Upper lobe of right lung (tissue), 1 donor: ENCODE data around the gene AGAP6. TPM values are rescaled to one million over a fixed set of nuclear protein-coding genes. Genes with fewer than 3 reads are reported as not detected.
"Not testable (repeated sequence)": the region's sequence is repeated elsewhere in the genome, so short reads cannot be mapped to it uniquely, and the experiment has no call there.

Experiments
- ATAC-seq: fragments of 200-7000 bp; cut with Tn5 transposase; one replicate; pipeline ENCODE4 v1.9.1; 2020; ENCODE audit warnings: mild to moderate bottlenecking, moderate library complexity
- DNase-seq: peaks from one replicate; pipeline ENCODE4 v3.0.0-alpha.2; 2020
- H3K27ac ChIP-seq: fragments of 200-600 bp; one replicate; pipeline ENCODE4 v1.8.0; 2022
- H3K27me3 ChIP-seq: fragments of 200-600 bp; one replicate; pipeline ENCODE4 v1.8.0; 2022; ENCODE audit warnings: mild to moderate bottlenecking
- H3K36me3 ChIP-seq: fragments of 200-600 bp; one replicate; pipeline ENCODE4 v1.8.0; 2022
- H3K4me1 ChIP-seq: fragments of 200-600 bp; one replicate; pipeline ENCODE4 v1.8.0; 2022
- H3K4me3 ChIP-seq: fragments of 200-600 bp; one replicate; pipeline ENCODE4 v1.8.0; 2022; ENCODE audit warnings: mild to moderate bottlenecking
- H3K9me3 ChIP-seq: fragments of 200-600 bp; one replicate; pipeline ENCODE4 v1.8.0; 2022
- intact Hi-C: fragments of 100-400 bp; cut with DNase I; formaldehyde crosslinking; loops from one replicate; pipeline ENCODE4 v1.11.0; 2022
- long read RNA-seq: library from polyadenylated mRNA; unstranded; transcript quantifications from one replicate; pipeline ENCODE4 v2.0.0, GENCODE V29; 2021
- total RNA-seq: library from RNA; stranded (reverse); fragmentation: NEBNext Ultra II Directional; extraction: Animal tissue kit (Norgen Biotek cat#: 25700); gene quantifications from one replicate; pipeline ENCODE4 v1.2.1, GENCODE V29; 2021
- donor health status: DM: no; HTN: yes; CAD: no; lungs with severe emphysema.

Gene AGAP6
- total RNA-seq = 15.7 TPM
- long read RNA-seq, partial matches to known transcripts = 6 of 13 reads
- long read RNA-seq, other reads (novel, unspliced or antisense) = 6 of 13 reads

DNA sequence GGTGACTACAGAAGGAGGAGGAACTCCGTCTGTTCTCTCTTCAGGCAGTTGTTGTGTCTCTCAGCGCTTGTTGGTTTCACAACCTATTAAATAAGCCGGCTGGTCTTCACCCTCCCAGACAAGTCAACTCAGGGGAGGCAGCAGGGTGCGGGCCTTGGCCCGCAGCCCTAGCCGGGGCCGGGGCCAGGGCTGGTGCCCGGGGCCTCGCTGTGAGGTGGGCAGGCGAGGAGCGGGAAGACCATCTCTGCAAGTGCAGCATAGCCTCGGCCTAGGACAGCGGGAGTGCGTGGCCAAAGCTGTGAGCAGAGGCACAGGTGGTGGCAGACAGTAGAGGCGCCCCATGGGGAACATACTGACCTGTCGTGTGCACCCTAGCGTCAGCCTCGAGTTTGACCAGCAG, at the start of gene AGAP6:
AGAP6 (plus strand) TSS at position 31 of the 400 bp plus-strand sequence; CDS start at position 341, 310 bp downstream.
- intact Hi-C loops, DNase-seq, H3K4me3 ChIP-seq, H3K27me3 ChIP-seq, H3K36me3 ChIP-seq, ATAC-seq, H3K4me1 ChIP-seq, H3K27ac ChIP-seq, H3K9me3 ChIP-seq: not testable (repeated sequence)

DNA sequence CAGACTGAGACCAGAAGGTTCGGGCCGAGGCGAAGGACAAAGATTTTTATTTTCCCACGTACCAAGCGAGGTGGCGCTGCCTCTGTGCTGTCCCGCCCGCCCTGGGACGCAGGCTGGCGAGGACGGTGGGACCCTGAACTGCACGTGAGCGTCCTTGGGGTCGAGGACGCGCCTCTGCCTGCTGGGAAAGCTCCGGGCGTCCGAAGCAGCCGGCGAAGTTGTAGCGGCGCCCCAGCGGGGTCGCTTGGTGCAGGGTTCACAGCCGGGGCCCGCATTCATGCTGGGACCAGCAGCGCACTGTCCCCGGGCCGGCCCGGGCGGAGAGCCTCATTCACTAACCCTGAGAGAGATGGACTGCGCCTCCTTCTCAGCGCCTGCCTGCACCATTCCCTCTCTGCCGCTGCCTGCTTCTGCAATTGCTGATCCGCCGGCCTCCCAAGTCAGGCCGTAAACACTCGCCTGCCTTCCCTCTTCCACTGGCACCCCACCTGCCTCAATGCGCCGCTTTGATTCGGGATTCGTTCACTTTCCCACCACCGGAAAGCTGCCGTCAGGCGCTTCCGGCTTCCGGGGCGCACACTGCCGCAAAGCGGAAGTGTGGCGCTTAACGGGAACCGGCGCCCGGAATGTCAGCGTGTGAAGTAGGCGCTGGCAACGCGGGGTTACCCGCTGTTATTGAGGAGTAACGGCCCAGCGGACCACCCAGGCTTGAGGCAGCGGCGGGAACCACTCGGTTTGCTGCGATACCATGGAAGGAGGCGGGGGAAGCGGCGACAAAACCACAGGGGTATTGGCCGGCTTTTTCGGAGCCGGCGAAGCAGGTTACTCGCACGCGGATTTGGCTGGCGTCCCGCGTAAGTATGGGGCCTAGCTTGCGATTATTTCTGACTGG, 46.5 kb upstream of the AGAP6 start, which contains the start of the genes PARG and TIMM23B:
PARG (minus strand) TSS at position 581 of the 892 bp plus-strand sequence; CDS start at position 279, 302 bp downstream.
TIMM23B (plus strand) TSS at position 607 of the 892 bp plus-strand sequence; CDS start at position 749, 142 bp downstream.
- DNase-seq (peak; percentile 91), ATAC-seq (peak; percentile 98)
- peak within 1 kb of the TSS; percentile 84 for H3K4me3 ChIP-seq
- H3K9me3 ChIP-seq, intact Hi-C loops, H3K27me3 ChIP-seq, H3K36me3 ChIP-seq: not testable (repeated sequence)
- peak within 1 kb of the TSS; percentile 75 for H3K27ac ChIP-seq
- peaks cover 15% of the 10 kb centered on the region for H3K4me1 ChIP-seq

DNA sequence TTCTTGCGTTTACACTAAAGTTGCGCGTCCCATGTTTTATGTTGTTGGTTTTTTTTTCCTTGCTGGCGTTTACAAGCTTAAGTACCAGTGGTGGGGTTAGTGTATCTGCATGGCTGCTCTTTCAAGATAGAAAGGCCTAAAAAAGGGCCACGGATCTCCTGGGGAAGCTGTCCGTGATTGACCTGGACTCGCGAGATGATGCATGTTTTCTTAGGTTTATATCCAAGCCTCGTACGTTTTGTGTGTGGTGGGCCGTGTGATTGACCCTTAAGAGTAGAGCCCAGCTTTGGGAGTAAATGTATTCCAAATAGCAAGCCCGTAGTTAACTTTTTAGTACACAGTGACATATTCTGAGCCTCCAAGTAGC, 45.9 kb upstream of the AGAP6 start:
- ATAC-seq = peak; percentile 5
- H3K27me3 ChIP-seq, DNase-seq, intact Hi-C loops, H3K36me3 ChIP-seq, H3K9me3 ChIP-seq: not testable (repeated sequence)
- Histone ChIP-seq H3K27ac (peak overlapping the region; percentile 75), H3K4me1 (peaks cover 15% of the 10 kb centered on the region), H3K4me3 (peak overlapping the region; percentile 84)

DNA sequence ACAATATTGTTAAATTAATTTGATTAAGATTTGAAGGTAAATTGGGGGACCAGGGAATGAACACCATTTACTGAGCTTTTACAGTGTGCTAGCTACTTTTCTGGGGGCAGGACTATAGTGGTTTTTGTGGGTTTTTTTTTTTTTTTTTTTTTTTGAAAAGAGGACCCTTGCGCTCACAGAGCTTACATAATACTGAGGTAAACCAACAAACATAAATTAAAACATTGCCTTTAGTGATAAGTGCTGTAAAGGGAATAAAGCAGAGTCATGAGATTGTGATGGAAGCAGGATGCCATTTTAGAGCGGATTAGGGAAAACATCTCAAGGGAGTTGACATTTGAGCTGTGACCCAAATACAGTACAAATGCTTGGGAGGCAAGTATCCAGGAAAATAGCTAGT, 44.6 kb upstream of the AGAP6 start:
- H3K4me3 ChIP-seq, H3K36me3 ChIP-seq, H3K27ac ChIP-seq, ATAC-seq, DNase-seq, H3K27me3 ChIP-seq, intact Hi-C loops, H3K9me3 ChIP-seq: not testable (repeated sequence)
- H3K4me1 ChIP-seq = peaks cover 15% of the 10 kb centered on the region

DNA sequence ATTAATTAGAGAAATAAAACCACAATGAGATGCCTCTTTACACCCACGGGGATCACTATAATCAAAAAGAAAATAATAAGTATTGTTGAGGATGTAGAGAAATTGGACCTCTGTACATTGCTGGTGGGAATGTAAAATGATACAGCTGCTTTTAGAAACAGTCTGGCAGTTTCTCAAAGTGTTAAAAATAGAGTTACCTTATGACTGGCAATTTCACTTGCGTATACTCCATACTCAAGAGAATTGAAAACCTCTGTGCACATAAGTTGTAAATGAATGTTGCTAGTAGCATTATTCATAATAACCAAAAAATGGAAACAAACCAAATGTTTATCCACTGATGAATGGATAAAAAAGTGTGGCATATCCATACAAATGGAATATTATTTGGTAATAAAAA, 40.1 kb upstream of the AGAP6 start:
- intact Hi-C loops, H3K4me1 ChIP-seq, ATAC-seq, H3K9me3 ChIP-seq, DNase-seq, H3K36me3 ChIP-seq, H3K4me3 ChIP-seq, H3K27ac ChIP-seq, H3K27me3 ChIP-seq: not testable (repeated sequence)

DNA sequence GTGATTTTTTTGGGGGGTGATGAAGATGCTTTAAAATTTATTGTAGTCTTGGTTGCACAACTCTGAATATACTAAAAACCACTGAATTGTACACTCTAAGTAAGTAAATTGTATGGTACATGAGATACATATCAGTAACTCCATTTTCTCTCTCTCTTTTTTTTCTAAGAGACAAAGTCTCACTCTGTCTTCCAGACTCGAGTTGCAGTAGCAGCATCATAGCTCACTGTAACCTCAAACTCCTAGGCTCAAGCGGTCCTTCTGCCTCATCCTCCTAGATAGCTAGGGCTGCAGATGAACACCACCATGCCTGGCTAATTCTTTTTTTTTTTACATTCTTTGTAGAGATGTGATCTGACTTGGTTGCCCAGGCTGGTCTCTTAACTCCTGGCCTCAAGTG, 39.5 kb upstream of the AGAP6 start:
- ATAC-seq, H3K27ac ChIP-seq, H3K9me3 ChIP-seq, DNase-seq, H3K27me3 ChIP-seq, H3K4me3 ChIP-seq, H3K4me1 ChIP-seq, intact Hi-C loops, H3K36me3 ChIP-seq: not testable (repeated sequence)

DNA sequence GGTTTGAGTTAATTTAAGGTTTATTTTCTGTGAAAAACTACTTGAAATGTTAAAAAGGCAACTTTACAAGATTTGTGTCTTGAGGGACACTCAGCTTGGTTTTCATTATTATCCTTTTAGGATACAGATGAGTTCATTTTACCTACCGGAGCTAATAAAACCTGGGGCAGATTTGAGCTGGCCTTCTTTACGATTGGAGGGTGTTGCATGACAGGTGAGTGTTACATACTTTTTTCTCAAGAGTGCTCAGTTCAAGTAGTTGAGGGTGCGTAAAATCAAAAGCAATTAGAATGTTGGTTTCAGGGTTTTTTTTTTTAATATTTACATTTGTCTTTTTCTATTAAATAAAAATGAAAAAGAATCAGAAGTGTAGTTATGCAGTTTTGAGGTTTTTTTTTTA, 36.2 kb upstream of the AGAP6 start:
- DNase-seq, H3K9me3 ChIP-seq, H3K4me1 ChIP-seq, H3K27ac ChIP-seq, H3K4me3 ChIP-seq, ATAC-seq, intact Hi-C loops, H3K27me3 ChIP-seq: not testable (repeated sequence)
- H3K36me3 ChIP-seq = peaks cover 18% of the 10 kb centered on the region

DNA sequence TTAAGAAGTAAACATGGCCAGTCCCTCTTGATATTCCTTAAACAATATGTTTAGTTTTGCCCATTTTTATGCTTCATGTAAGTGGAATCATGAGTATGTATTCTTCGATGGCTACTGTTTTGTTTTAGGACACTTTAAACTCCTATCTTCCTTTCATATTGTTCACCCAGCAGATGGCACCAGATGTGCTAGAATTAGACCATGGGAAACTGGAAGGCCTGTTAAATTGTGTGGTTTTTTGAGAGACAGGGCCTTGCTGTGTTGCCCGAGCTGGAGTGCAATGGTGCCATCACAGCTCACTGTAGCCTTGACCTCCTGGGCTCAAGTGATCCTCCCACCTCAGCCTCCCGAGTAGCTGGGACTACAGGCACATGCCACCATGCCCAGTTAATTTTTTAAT, 35.1 kb upstream of the AGAP6 start:
- H3K4me3 ChIP-seq, H3K27ac ChIP-seq, H3K4me1 ChIP-seq, intact Hi-C loops, DNase-seq, ATAC-seq, H3K9me3 ChIP-seq, H3K27me3 ChIP-seq: not testable (repeated sequence)
- H3K36me3 ChIP-seq = peaks cover 18% of the 10 kb centered on the region

DNA sequence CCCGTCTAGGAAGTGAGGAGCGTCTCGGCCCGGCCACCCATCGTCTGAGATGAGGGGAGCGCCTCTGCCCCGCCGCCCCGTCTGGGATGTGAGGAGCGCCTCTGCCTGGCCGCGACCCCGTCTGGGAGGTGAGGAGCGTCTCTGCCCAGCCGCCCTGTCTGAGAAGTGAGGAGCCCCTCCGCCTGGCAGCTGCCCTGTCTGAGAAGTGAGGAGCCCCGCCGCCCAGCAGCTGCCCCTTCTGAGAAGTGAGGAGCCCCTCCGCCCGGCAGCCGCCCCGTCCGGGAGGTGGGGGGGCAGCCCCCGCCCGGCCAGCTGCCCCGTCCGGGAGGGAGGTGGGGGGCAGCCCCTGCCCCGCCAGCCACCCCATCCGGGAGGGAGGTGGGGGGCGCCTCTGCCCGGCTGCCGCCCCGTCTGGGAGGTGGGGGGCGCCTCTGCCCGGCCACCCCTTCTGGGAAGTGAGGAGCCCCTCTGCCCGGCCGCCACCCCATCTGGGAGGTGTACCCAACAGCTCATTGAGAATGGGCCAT, 17.8 kb upstream of the AGAP6 start:
- ATAC-seq, H3K9me3 ChIP-seq, H3K27me3 ChIP-seq, DNase-seq, intact Hi-C loops, H3K4me3 ChIP-seq, H3K27ac ChIP-seq, H3K36me3 ChIP-seq, H3K4me1 ChIP-seq: not testable (repeated sequence)

DNA sequence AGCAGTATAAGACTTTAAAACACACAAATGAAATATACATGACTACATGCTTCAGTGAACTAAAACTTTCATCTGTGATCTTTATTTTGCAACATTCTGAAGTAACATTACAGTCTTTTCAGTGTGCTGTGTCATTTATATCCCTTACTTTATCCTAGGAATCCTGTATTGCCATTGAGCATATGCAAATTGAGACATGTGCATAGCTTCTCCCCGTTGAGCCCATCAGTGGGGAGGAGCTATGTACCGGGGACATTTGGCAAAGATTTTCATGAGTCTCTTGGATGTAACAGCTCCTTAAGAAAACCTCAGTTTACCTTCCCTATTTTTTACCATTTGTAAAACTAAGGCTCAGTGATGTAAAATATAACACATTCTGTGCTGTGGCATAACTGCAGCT, 16.7 kb upstream of the AGAP6 start:
- H3K9me3 ChIP-seq, H3K4me3 ChIP-seq, DNase-seq, H3K27me3 ChIP-seq, ATAC-seq, H3K4me1 ChIP-seq, H3K36me3 ChIP-seq, intact Hi-C loops, H3K27ac ChIP-seq: not testable (repeated sequence)

DNA sequence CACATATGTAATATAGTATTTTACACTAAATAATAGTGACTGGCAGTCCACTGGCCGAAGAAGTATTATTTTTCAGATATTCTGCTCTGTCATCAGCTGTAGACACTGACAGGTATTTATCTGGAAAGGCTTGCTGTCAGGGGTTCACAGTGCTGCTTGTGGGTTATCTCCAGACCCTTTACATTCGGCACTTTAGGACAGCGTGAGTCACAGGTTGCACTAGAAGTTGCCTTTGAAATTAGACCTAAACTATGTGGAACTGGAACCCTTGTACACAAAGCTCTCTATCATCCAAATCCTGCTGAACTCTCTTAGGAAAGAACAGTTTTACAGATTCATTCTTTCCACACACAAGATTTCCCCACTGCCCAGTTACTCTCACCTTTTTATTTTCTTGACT, 16.1 kb upstream of the AGAP6 start:
- ATAC-seq, H3K27ac ChIP-seq, H3K27me3 ChIP-seq, DNase-seq, H3K36me3 ChIP-seq, H3K4me1 ChIP-seq, H3K4me3 ChIP-seq, H3K9me3 ChIP-seq, intact Hi-C loops: not testable (repeated sequence)

DNA sequence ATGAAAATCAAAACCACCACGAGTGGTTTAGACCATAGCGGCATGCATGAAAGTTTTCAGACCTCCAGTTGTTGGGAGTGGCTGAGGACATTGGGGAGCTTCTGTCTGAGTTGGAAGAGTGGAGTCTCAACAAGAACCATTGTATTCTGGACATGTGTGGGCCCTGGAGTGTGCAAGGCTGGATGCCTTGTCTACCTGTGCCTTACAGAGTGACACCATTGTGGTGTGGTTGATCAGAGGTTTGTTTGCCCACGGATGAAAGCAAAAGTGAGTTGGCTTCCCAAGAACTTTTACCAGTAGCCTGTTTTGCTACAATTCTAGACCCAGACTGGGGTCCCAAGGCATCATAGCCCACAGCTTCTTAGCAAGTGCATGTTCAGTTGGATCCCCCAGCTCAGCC, 10.4 kb upstream of the AGAP6 start:
- intact Hi-C loops, ATAC-seq, DNase-seq: not testable (repeated sequence)

DNA sequence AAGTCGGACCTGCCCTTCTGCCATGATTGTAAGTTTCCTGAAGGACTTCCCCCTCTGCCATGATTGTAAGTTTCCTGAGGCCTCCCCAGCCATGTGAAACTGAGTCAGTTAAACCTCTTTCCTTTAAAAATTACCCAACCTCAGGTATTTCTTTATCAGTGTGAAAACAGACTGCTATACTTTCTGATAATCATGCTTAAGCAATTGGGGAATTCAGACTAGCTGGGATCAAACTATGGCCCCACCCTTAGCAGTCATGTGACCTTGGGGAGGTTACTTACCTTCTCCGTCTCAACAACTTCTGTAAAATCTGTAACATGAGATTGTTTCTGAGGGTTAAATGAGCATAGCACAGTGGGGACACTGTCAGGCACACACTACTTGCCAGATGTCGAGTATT, 999 bp upstream of the AGAP6 start:
- H3K36me3 ChIP-seq, ATAC-seq, H3K27me3 ChIP-seq, H3K4me1 ChIP-seq, H3K4me3 ChIP-seq, H3K27ac ChIP-seq, DNase-seq, intact Hi-C loops, H3K9me3 ChIP-seq: not testable (repeated sequence)

More for the DNA sequence above, 10.4 kb upstream of the AGAP6 start:
- H3K27me3 ChIP-seq, H3K27ac ChIP-seq, H3K9me3 ChIP-seq, H3K36me3 ChIP-seq, H3K4me1 ChIP-seq, H3K4me3 ChIP-seq: not testable (repeated sequence)

DNA sequence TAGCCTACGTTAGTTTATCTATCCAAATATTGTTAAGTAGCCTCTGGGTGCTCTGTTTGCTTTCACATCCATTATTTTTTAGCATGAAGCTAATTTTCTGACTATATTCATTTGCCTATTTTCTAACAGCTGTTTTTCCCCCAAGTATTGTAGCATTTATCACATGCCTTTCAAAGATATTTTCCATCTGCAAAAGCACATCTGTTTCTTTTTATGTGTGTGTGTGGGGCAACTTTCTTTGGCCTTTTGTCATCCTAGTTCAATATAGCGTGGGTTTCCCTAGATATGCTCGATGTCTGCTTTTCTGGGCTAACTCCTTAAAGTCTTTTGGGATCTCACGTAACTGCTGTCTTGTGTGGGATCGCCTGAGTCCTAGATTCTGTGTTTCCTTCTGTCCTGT, 7.1 kb downstream of the AGAP6 start:
- H3K4me1 ChIP-seq, DNase-seq, ATAC-seq, intact Hi-C loops, H3K4me3 ChIP-seq, H3K9me3 ChIP-seq, H3K27me3 ChIP-seq, H3K27ac ChIP-seq, H3K36me3 ChIP-seq: not testable (repeated sequence)
